ENCODE measurements around the gene SEPTIN10. TPM values are rescaled to one million over a fixed set of nuclear protein-coding genes. Genes with fewer than 3 reads are reported as not detected.

Gene SEPTIN10
- 91.2 and 92.5 TPM in 2 replicates for total RNA-seq (2021)
- long read RNA-seq, transcript SEPT10-205 (10 exons, 1,605 nt): minor isoform, 24 of 448 reads
- long read RNA-seq, transcript SEPT10-203 (10 exons, 2,719 nt): minor isoform, 30 of 448 reads
- long read RNA-seq, transcript SEPT10-202 (11 exons, 3,071 nt): major isoform, 306 of 448 reads
- long read RNA-seq, partial matches to known transcripts: 18 of 448 reads
- long read RNA-seq, other reads (novel, unspliced or antisense): 68 of 448 reads

- Histone ChIP-seq H4K20me1 (ENCODE audit: control insufficient read depth, insufficient read depth, insufficient read length) (no peaks in the 10 kb centered on the region), H3K56ac (ENCODE audit: insufficient read length, low read depth, low read length) (no peak within 1 kb of the TSS), H2BK15ac (ENCODE audit: low read depth, low read length) (no peak within 1 kb of the TSS), H2BK12ac (ENCODE audit: insufficient read length, low read depth, low read length) (no peak within 1 kb of the TSS), H2AFZ (ENCODE audit: low read length) (no peak within 1 kb of the TSS), H3K9me3 (ENCODE audit: control insufficient read depth, low read depth, low read length) (no peaks in the 10 kb centered on the region), H2BK120ac (ENCODE audit: low read depth, low read length, poor library complexity, severe bottlenecking) (no peak within 1 kb of the TSS), H3K79me2 (ENCODE audit: insufficient read depth, low read length) (peaks cover 29% of the 10 kb centered on the region; the same call in 1 of the 2 replicates), H3K79me1 (ENCODE audit: insufficient read depth, low read depth, low read length, poor library complexity, severe bottlenecking) (no peaks in the 10 kb centered on the region), H2BK5ac (ENCODE audit: insufficient read length, low read length) (no peak within 1 kb of the TSS), H3K23ac (ENCODE audit: insufficient read length, low read depth, low read length) (peak within 1 kb of the TSS; percentile 59), H2BK20ac (ENCODE audit: low read depth, low read length, poor library complexity, severe bottlenecking) (no peak within 1 kb of the TSS), H3K4me1 (ENCODE audit: insufficient read depth, low read length) (no peaks in the 10 kb centered on the region; the same call in 1 of the 2 replicates), H2AK5ac (ENCODE audit: insufficient read length, low read length) (no peak within 1 kb of the TSS), H3K4me2 (ENCODE audit: insufficient read depth, insufficient read length, low read length) (peak within 1 kb of the TSS; percentile 96), H3K18ac (ENCODE audit: insufficient read length, low read depth, low read length) (peak within 1 kb of the TSS; percentile 71), H4K8ac (replicated peaks; ENCODE audit: insufficient read length, low read depth, low read length) (no peak within 1 kb of the TSS), H4K5ac (ENCODE audit: insufficient read length, low read depth, low read length) (no peak within 1 kb of the TSS), H3K14ac (ENCODE audit: insufficient read depth, low read length) (peak within 1 kb of the TSS; percentile 90), H3K4ac (ENCODE audit: low read depth, low read length) (no peak within 1 kb of the TSS), H3K27me3 (ENCODE audit: insufficient read depth, low read length) (peaks cover 3% of the 10 kb centered on the region; the same call in 1 of the 2 replicates), H4K91ac (ENCODE audit: insufficient read length, low read depth, low read length) (no peak within 1 kb of the TSS), H3T11ph (ENCODE audit: low read length) (no peak within 1 kb of the TSS), H3K27ac (ENCODE audit: insufficient read length, low read depth, low read length) (peak within 1 kb of the TSS; percentile 60), H3K9ac (ENCODE audit: extremely low read depth, insufficient read length, low read length) (peak within 1 kb of the TSS; percentile 98), H3K23me2 (ENCODE audit: insufficient read length, low read depth, low read length, poor library complexity, severe bottlenecking) (peaks cover 19% of the 10 kb centered on the region)
- H3K4me3 Mint-ChIP-seq: peak within 1 kb of the TSS; percentile 87 to 96
- H3K27me3 Mint-ChIP-seq (ENCODE audit: low read depth): peaks cover 7% of the 10 kb centered on the region; the same call in 1 of the 2 replicates
- no CpG with 5 or more reads among the region's 104 CpGs for WGBS (ENCODE audit: extremely low coverage, insufficient read length, low lambda C conversion rate)
- no peak for TF ChIP-seq CTCF (conservative IDR thresholded peaks at IDR 0.05)
- H3K4me1 Mint-ChIP-seq: peaks cover 39 to 40% of the 10 kb centered on the region in 2 experiments
- peak; percentile 97 for DNase-seq
- no peaks in the 10 kb centered on the region for H3K9me3 Mint-ChIP-seq
- H3K27ac Mint-ChIP-seq: peak within 1 kb of the TSS; percentile 95 to 98 (median 96)
- peaks cover 0 to 12% (median 3%) of the 10 kb centered on the region in 3 experiments; a peak in 4 of 7 replicates for H3K36me3 Mint-ChIP-seq (ENCODE audit: insufficient read depth in 1 of 3, low read depth in 3 of 3)
These were observed at the start of gene SEPTIN10, which contains the start of gene SOWAHC for GRCh38 chr2:109613922-109614714. TSS of gene SEPTIN10 (minus strand) at chr2:109613966. CDS start at chr2:109613827, 139 bp downstream. TSS of gene SOWAHC (plus strand) at chr2:109614364. CDS start at chr2:109614490, 126 bp downstream.
